Dedifferentiated amniotic fluid mesenchymal stem cell (primary cell): ENCODE data around the gene TASOR2.

Source experiments
- DNase-seq: peaks from one replicate; pipeline ENCODE4 v3.0.0-alpha.2; 2016; ENCODE audit errors: extremely low spot score

The TASOR2 gene

GRCh38 chr10:5683065-5683464, 1.6 kb upstream of the TASOR2 start:
- no peak for DNase-seq

- DNase-seq: peak; percentile 74
Observed at GRCh38 chr10:5684971-5685763, 529 bp downstream of the TASOR2 start.

GRCh38 chr10:5685764-5686240, 1.2 kb downstream of the TASOR2 start:
- no peak for DNase-seq

GRCh38 chr10:5688587-5688986, 3.9 kb downstream of the TASOR2 start:
- no peak for DNase-seq

- no peak for DNase-seq
Observed at GRCh38 chr10:5691786-5692185, 7.1 kb downstream of the TASOR2 start.

GRCh38 chr10:5692461-5693358, 8.1 kb downstream of the TASOR2 start:
- DNase-seq: no peak

- no peak for DNase-seq
Observed at GRCh38 chr10:5694573-5694972, 9.9 kb downstream of the TASOR2 start.

GRCh38 chr10:5697342-5697741, 12.7 kb downstream of the TASOR2 start:
- no peak for DNase-seq

GRCh38 chr10:5698062-5698461, 13.4 kb downstream of the TASOR2 start:
- DNase-seq: no peak

GRCh38 chr10:5708356-5708755, 23.7 kb downstream of the TASOR2 start:
- DNase-seq: no peak

- no peak for DNase-seq
Observed at GRCh38 chr10:5709865-5710264, 25.2 kb downstream of the TASOR2 start.

GRCh38 chr10:5710859-5711258, 26.2 kb downstream of the TASOR2 start:
- no peak for DNase-seq

- no peak for DNase-seq
Observed at GRCh38 chr10:5711642-5712041, 27.0 kb downstream of the TASOR2 start.

- DNase-seq: no peak
Observed at GRCh38 chr10:5719546-5719945, 34.9 kb downstream of the TASOR2 start.

GRCh38 chr10:5720182-5720581, 35.5 kb downstream of the TASOR2 start:
- DNase-seq: no peak

- DNase-seq: no peak
Observed at GRCh38 chr10:5723692-5724091, 39.1 kb downstream of the TASOR2 start.

- no peak for DNase-seq
Observed at GRCh38 chr10:5730766-5731165, 46.1 kb downstream of the TASOR2 start.

- DNase-seq: no peak
Observed at GRCh38 chr10:5731559-5731958, 46.9 kb downstream of the TASOR2 start.

GRCh38 chr10:5732141-5732540, 47.5 kb downstream of the TASOR2 start:
- DNase-seq: no peak
